Vagina (tissue), 2 donors: ENCODE results near the gene BMERB1.

ENCODE experiments used
- CTCF ChIP-seq, 3 experiments: fragments of 450-650 bp in 2 of 3; fragments of 200-600 bp in 1 of 3; sonication (generic) in 1 of 3; IDR thresholded peaks; one replicate each; pipeline ENCODE4 v1.5.1; 2017 to 2019; ENCODE audit warnings: antibody characterized with exemption in 3 of 3, mild to moderate bottlenecking in 2 of 3, moderate library complexity in 2 of 3
- POLR2A ChIP-seq, 2 donors: fragments of 450-650 bp; IDR thresholded peaks; one replicate each; pipeline ENCODE4 v1.6.1; 2017; ENCODE audit warnings: antibody characterized with exemption in 2 of 2, mild to moderate bottlenecking in 2 of 2, moderate library complexity in 2 of 2

- no peak for TF ChIP-seq CTCF (IDR thresholded peaks at IDR 0.05)
- TF ChIP-seq POLR2A (IDR thresholded peaks at IDR 0.05), result no peak
Measured at GRCh38 chr16:15621889-15622288, 187.5 kb downstream of the BMERB1 start.
